Muscle of leg (tissue), 11 donors: Measurements from ENCODE around the gene CFAP157. TPM values are rescaled to one million over a fixed set of nuclear protein-coding genes. Genes with fewer than 3 reads are reported as not detected.

Experiments used
- DNase-seq: peaks from one replicate; pipeline ENCODE4 v3.0.0; 2013
- H3K27ac ChIP-seq: one replicate; pipeline ENCODE4 v1.5.1; 2013; ENCODE audit warnings: mild to moderate bottlenecking, low read length, control low read depth
- H3K27me3 ChIP-seq: one replicate; pipeline ENCODE4 v1.6.1; 2013; ENCODE audit warnings: low read length; ENCODE audit not compliant: control insufficient read depth, insufficient read depth
- H3K36me3 ChIP-seq: one replicate; pipeline ENCODE4 v1.6.1; 2013; ENCODE audit warnings: low read length; ENCODE audit not compliant: control insufficient read depth, insufficient read depth
- H3K4me1 ChIP-seq: one replicate; pipeline ENCODE4 v1.6.1; 2013; ENCODE audit warnings: low read length; ENCODE audit not compliant: control insufficient read depth, insufficient read depth
- H3K4me3 ChIP-seq: one replicate; pipeline ENCODE4 v1.5.1; 2013; ENCODE audit warnings: low read length, control low read depth
- H3K9me3 ChIP-seq: replicated peaks from 2 replicates; pipeline ENCODE4 v1.6.1; 2013; ENCODE audit warnings: low read depth, low read length; ENCODE audit not compliant: control insufficient read depth
- WGBS: methylation state at CpG from one replicate; pipeline ENCODE4 v1.1.5; 2013; ENCODE audit warnings: missing lambda C conversion rate; ENCODE audit not compliant: insufficient coverage; 5-methylcytosine and 5-hydroxymethylcytosine counted together
- polyA plus RNA-seq, 8 donors: library from polyadenylated mRNA; unstranded; fragments of 120-200 nt; gene quantifications; one replicate each; pipeline versions ENCODE4 v1.2.1 to v1.2.3, GENCODE V29; 2013; ENCODE audit warnings: inconsistent platforms in 1 of 8, low replicate concordance in 1 of 8; ENCODE audit not compliant: insufficient read length in 8 of 8, insufficient read depth in 1 of 8
- total RNA-seq: library from RNA; stranded (reverse); fragments of 120-200 nt; gene quantifications from one replicate; pipeline ENCODE4 v1.2.4, GENCODE V29; 2013

CFAP157 gene
- total and polyA plus RNA-seq, 9 donors, result 0.84 to 2.4 (median 1.3) TPM; not detected in 1

DNA sequence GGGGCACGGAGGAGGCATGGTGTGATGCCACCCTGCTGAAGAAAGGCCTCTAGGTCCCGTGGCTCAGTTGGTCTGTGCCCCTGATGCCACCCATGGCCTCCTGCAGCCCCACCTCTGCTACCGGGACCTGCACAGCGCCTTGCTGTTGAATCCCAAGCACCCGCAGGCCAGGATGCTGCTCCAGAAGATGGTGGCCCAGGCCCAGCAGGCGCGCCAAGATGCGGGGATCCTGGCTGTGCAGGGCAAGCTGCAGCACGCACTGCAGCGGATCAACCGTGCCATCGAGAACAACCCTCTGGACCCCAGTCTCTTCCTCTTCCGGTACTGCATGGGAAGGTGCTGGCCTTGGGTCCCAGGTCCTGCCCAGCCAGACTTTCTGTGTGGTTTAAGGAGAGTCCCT is 16.2 kb downstream of the CFAP157 start:
- H3K9me3 ChIP-seq, result no peaks in the 10 kb centered on the region
- WGBS, result 89% methylated on average over 12 of the region's 13 CpGs
- peaks cover 11% of the 10 kb centered on the region for H3K4me1 ChIP-seq
- no peak overlapping the region for H3K4me3 ChIP-seq
- H3K27me3 ChIP-seq, result no peaks in the 10 kb centered on the region
- DNase-seq, result no peak
- H3K27ac ChIP-seq, result no peak overlapping the region
- no peaks in the 10 kb centered on the region for H3K36me3 ChIP-seq

- 64% methylated on average over 4 of the region's 5 CpGs for WGBS
- no peak for DNase-seq
- Histone ChIP-seq H3K27ac (no peak overlapping the region), H3K4me1 (peaks cover 11% of the 10 kb centered on the region), H3K27me3 (no peaks in the 10 kb centered on the region), H3K4me3 (no peak overlapping the region), H3K9me3 (no peaks in the 10 kb centered on the region), H3K36me3 (no peaks in the 10 kb centered on the region)
Measured at GRCh38 chr9:127723444-127723843, 16.7 kb downstream of the CFAP157 start.

DNA sequence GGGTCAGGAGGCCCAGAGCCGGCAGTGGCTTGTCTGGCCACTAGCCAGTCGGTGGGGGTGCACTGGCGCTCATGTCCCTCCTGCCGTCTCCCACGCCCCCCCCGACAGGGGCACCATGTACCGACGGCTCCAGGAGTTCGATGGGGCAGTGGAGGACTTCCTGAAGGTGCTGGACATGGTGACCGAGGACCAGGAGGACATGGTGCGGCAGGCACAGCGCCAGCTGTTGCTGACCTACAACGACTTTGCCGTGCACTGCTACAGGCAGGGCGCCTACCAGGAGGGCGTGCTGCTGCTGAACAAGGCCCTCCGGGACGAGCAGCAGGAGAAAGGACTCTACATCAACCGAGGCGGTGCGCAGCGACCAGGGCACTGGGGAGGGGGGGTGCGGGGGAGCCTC is 17.2 kb downstream of the CFAP157 start:
- Histone ChIP-seq H3K36me3 (no peaks in the 10 kb centered on the region), H3K4me1 (peaks cover 11% of the 10 kb centered on the region), H3K9me3 (no peaks in the 10 kb centered on the region), H3K4me3 (no peak overlapping the region), H3K27ac (no peak overlapping the region), H3K27me3 (no peaks in the 10 kb centered on the region)
- 44% methylated on average over 20 of the region's 23 CpGs for WGBS
- no peak for DNase-seq

DNA sequence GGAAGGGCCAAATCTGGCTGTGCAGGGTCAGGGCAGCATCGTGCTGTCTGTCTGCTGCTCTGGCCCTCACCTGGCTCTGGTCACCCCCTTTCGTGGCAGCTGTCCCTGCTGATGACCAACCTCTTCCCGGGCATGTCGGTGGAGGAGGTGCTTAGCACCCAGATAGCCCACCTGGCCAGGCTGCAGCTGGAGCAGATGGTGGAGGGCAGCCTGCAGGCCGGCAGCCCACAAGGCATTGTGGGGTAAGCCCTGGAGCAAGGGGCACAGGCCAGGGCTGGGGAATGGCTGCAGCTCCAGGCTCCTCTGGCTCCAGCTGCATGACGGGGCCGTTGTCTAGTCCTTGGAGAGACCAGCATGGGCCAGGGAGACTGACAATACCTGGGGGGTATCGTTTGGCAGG is 20.1 kb downstream of the CFAP157 start:
- Histone ChIP-seq H3K27me3 (no peaks in the 10 kb centered on the region), H3K27ac (no peak overlapping the region), H3K4me3 (no peak overlapping the region), H3K36me3 (peaks cover 9% of the 10 kb centered on the region), H3K4me1 (peaks cover 11% of the 10 kb centered on the region), H3K9me3 (no peaks in the 10 kb centered on the region)
- WGBS, result 74% methylated on average over 8 of the region's 8 CpGs
- DNase-seq, result no peak

GRCh38 chr9:127728808-127729207 is 22.0 kb downstream of the CFAP157 start:
- WGBS, result 85% methylated on average over 5 of the region's 8 CpGs
- DNase-seq, result no peak
- Histone ChIP-seq H3K4me1 (peaks cover 10% of the 10 kb centered on the region), H3K36me3 (peaks cover 28% of the 10 kb centered on the region), H3K27ac (no peak overlapping the region), H3K4me3 (no peak overlapping the region), H3K27me3 (no peaks in the 10 kb centered on the region), H3K9me3 (no peaks in the 10 kb centered on the region)

DNA sequence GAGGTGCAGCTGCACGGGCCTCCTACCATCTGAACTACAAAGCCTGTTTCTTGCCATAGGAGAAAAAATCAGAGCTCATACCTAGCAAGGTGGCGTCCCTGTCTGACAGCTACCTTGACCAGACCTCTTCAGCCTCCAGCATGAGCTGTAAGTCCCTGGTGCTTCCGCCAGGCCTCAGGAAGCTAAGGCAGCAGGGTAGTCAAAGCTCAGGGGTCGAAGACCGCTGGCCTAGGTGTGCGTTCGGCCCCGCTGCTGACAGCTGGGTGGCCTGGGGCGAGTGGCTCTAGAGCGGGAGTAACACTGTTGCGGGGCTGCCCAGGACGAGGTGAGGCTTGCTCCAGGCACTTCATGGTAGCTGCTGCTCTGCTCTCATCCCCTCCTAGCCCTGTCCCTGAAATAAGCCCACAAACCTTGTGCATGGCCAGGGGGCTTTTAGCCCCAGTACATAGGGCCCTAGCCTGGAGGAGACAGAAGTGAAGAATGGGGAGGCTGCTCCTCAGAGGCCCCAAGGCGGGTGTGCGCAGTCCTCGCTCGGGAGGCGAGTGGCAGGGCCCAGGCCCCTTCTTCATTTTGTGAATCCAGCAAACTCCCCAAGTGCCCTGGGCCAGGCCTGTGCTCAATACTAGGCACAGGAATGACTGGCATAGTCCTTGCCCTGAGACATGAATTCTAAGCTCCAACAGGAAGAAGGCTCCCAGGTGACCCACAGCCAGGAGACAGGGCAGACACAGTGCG is 22.9 kb downstream of the CFAP157 start:
- DNase-seq, result no peak
- peaks cover 31% of the 10 kb centered on the region for H3K36me3 ChIP-seq
- peaks cover 9% of the 10 kb centered on the region for H3K4me1 ChIP-seq
- no peaks in the 10 kb centered on the region for H3K9me3 ChIP-seq
- WGBS, result 80% methylated on average over 14 of the region's 18 CpGs
- H3K27me3 ChIP-seq, result no peaks in the 10 kb centered on the region
- H3K27ac ChIP-seq, result no peak overlapping the region
- H3K4me3 ChIP-seq, result no peak overlapping the region

GRCh38 chr9:127730262-127730661 is 23.5 kb downstream of the CFAP157 start:
- Histone ChIP-seq H3K4me1 (peaks cover 8% of the 10 kb centered on the region), H3K36me3 (peaks cover 31% of the 10 kb centered on the region), H3K27ac (no peak overlapping the region), H3K27me3 (no peaks in the 10 kb centered on the region), H3K4me3 (no peak overlapping the region), H3K9me3 (no peaks in the 10 kb centered on the region)
- 70% methylated on average over 4 of the region's 9 CpGs for whole genome bisulfite sequencing
- no peak for DNase-seq

DNA sequence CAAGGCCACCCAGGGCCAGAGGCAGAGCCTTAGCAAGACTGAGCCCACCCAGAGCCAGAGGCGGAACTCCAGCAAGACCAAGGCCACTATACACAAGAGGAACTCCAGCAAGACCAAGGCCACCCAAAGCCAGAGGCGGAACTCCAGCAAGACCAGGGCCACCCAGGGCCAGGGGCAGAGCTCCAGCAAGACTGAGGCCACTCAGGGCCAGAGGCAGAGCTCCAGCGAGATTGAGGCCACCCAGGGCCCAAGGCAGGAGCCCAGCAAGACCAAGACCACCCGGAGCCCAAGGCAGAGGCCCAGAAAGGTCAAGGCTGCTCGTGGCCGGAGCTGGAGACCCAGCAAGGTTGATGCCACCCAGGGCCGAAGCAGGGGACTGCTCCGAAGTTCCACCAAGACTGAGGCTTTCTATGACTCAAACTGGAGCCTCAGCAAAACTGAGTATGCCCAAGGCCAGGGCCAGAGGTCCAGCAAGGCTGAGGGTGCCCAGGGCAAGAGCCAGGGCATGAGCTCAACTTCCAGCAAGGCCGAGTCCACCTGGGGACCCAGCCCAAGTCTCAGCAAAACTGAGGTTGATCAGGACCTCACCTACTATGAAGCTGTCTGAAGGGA is 24.1 kb downstream of the CFAP157 start:
- H3K27me3 ChIP-seq, result no peaks in the 10 kb centered on the region
- 83% methylated on average over 9 of the region's 9 CpGs for WGBS
- H3K36me3 ChIP-seq, result peaks cover 31% of the 10 kb centered on the region
- no peak for DNase-seq
- H3K4me1 ChIP-seq, result peaks cover 14% of the 10 kb centered on the region
- no peak overlapping the region for H3K4me3 ChIP-seq
- no peak overlapping the region for H3K27ac ChIP-seq
- no peaks in the 10 kb centered on the region for H3K9me3 ChIP-seq

DNA sequence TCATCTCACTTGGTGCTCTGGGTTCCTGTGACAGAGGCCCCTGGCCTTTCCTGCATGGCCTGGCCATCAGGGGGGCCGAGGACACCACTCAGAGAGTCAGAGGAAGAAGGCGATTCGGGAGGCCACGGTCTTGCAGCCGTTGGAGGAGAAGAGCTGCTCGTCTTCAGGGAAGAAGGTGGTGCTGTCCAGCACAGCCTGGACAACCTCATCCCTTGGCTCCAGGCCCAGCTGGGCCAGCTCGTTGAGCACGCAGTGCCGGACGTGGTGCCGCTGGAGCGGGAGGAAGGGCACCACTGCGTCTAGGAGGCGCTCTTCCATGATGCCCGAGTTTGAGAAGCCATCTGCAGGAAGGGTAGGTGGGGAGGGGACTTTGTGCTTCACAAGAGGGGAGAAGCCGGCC is 25.1 kb downstream of the CFAP157 start:
- Histone ChIP-seq H3K4me3 (no peak overlapping the region), H3K27me3 (no peaks in the 10 kb centered on the region), H3K4me1 (peaks cover 14% of the 10 kb centered on the region), H3K9me3 (no peaks in the 10 kb centered on the region), H3K36me3 (peaks cover 31% of the 10 kb centered on the region), H3K27ac (no peak overlapping the region)
- WGBS, result 70% methylated on average over 16 of the region's 16 CpGs
- DNase-seq, result no peak

GRCh38 chr9:127732444-127732843 is 25.7 kb downstream of the CFAP157 start:
- Histone ChIP-seq H3K4me3 (no peak overlapping the region), H3K4me1 (peaks cover 14% of the 10 kb centered on the region), H3K27me3 (no peaks in the 10 kb centered on the region), H3K9me3 (no peaks in the 10 kb centered on the region), H3K36me3 (peaks cover 31% of the 10 kb centered on the region), H3K27ac (no peak overlapping the region)
- WGBS, result 88% methylated on average over 21 of the region's 21 CpGs
- DNase-seq, result no peak
